ENCODE measurements around the gene SFSWAP.

SFSWAP gene

DNA sequence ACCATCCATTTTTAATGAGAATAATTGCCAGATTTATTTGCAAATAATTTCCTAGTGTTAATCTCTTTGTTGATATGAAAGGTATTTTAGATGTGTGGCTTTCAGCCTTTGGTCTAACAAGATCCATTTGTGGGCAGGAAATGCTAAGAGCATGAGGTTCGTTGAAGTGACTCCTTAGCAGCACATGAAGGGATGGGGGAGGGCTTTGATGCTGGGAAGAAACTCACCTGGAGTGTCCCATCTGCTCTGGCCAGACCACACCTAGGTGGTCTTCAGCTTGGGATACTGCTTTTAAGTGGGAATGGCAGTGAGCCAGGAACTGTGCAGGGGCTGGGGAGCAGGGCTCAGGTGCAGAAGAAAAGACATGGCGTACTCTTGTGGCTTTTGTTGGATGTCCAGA is 13.6 kb downstream of the SFSWAP start:
- no peak overlapping the region for H3K4me3 ChIP-seq (ENCODE audit: low read depth, low read length)
- peak; percentile 19 for DNase-seq (ENCODE audit: low read depth)
- TF ChIP-seq, protein P1, sequence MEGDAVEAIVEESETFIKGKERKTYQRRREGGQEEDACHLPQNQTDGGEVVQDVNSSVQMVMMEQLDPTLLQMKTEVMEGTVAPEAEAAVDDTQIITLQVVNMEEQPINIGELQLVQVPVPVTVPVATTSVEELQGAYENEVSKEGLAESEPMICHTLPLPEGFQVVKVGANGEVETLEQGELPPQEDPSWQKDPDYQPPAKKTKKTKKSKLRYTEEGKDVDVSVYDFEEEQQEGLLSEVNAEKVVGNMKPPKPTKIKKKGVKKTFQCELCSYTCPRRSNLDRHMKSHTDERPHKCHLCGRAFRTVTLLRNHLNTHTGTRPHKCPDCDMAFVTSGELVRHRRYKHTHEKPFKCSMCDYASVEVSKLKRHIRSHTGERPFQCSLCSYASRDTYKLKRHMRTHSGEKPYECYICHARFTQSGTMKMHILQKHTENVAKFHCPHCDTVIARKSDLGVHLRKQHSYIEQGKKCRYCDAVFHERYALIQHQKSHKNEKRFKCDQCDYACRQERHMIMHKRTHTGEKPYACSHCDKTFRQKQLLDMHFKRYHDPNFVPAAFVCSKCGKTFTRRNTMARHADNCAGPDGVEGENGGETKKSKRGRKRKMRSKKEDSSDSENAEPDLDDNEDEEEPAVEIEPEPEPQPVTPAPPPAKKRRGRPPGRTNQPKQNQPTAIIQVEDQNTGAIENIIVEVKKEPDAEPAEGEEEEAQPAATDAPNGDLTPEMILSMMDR (conservative IDR thresholded peaks at IDR 0.05; ENCODE audit: low read depth, low read length), result no peak

DNA sequence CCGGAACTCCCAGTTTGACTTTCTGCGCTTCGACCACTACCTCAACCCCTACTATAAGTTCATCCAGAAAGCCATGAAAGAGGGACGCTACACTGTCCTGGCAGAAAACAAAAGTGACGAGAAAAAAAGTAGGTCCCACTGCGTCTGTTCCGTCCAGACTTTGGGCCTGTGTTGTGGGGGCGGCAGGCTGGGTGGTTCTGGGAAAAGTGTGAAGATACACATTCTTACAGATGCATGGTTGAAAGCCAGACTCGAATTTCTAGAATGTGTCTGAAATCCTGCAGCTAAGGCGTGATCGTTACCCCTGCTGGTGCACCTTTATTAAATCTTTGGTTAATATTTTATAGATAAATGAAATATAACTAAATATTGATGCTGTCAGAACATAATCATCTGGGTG is 14.6 kb downstream of the SFSWAP start:
- TF ChIP-seq, protein P1 (conservative IDR thresholded peaks at IDR 0.05; ENCODE audit: low read depth, low read length), result no peak
- no peak for DNase-seq (ENCODE audit: low read depth)
- no peak overlapping the region for H3K4me3 ChIP-seq (ENCODE audit: low read depth, low read length)

DNA sequence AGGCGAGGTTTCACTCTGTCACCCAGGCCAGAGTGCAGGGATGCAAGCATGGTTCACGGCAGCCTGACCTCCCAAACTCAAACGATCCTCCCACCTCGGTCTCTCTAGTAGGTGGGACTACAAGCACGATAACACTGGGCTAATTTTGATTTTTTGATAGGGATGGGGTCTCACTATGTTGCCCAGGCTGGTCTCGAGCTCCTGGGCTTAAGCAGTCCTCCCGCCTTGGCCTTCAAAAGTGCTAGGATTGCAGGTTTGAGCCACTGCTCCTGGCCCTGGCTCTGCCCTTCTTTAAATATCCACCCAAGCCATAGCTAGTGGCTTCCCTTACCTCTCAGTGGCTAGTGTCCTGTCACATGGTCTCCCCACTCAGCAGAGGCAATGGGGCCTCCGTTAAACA is 17.8 kb downstream of the SFSWAP start:
- H3K4me3 ChIP-seq (ENCODE audit: low read depth, low read length), result no peak overlapping the region
- DNase-seq (ENCODE audit: low read depth), result no peak
- TF ChIP-seq, protein P1 (conservative IDR thresholded peaks at IDR 0.05; ENCODE audit: low read depth, low read length), result no peak

DNA sequence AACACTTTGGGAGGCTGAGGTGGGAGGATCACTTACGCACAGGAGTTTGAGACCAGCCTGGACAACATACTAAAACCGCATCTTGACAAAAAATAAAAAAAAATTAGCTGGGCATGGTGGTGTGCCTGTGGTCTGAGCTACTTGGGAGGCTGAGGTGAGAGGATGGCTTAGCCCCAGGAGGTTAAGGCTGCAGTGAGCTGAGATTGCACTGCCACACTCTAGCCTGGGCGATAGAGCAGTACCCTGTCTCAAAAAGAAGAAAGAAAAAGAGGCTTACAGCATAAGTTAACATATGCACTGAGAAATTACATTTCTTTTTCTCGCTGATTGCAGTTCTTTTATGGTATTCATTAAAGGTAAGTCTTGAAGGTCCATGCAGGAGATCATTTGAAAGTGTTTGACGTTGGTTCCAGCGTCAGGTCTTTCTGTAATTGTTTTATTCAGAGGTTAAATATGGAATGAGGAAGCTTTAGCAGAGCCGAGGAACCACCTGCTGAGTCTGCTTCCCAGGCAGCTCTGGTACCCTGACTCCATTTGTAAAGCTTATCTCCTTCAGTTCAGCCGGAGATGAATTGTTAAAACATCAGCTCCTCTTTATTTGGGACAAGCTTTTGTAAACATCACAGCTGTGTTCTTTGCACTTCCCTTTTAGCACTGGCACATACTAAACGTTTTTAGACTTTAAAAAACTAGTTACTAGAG is 18.5 kb downstream of the SFSWAP start:
- TF ChIP-seq, protein P1 (conservative IDR thresholded peaks at IDR 0.05; ENCODE audit: low read depth, low read length), result no peak
- no peak overlapping the region for H3K4me3 ChIP-seq (ENCODE audit: low read depth, low read length)
- peak; percentile 48 for DNase-seq (ENCODE audit: low read depth)

DNA sequence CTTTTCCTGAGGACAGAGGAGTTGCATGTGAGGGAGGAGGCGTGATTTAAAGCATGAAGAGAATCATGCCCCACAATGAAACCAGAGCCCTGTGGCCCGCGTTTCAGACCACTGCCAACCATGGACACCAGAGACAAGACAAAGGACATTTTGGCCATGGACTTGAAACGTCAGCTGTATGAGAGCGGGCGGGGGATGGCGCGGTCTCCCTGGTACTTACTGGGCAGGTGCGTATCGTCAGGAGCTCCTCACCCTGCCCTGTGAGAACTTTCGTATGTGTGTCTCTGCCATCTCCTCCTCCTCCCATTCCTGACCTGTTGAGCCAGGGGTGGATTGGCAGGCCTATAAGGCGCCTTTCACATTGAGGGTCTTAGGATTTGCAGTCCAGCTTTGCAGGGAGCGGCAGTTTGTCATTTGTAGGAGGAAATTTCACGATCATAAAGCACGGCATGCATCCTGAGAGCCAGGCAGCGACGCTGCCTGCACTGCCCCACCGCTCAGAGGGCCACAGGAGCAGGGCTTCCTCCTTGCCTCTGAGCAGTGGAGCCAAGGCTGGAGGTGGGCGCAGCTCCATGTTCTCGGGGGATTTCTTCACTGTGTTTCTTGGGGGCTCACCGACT is 22.2 kb downstream of the SFSWAP start:
- no peak overlapping the region for H3K4me3 ChIP-seq (ENCODE audit: low read depth, low read length)
- DNase-seq (ENCODE audit: low read depth), result no peak
- TF ChIP-seq, protein P1 (conservative IDR thresholded peaks at IDR 0.05; ENCODE audit: low read depth, low read length), result no peak

DNA sequence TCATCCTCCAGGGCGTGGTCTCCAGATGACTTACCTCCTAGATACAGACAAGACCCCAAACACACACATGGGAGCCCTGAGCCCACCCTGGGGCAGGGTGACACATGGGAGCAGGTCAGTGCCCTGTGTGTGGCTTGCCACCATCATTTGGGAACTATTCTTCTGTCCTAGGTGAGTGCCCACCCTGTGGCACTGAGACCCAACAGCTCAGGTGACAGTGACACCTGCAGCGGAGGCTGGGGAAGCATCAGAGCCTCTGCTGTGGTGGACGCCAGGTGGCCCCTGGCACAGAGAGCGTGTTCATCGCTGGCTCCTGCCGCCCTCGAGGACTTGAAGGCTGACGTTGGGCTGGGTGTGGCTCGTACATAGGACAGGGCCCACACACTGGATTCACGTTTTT is 23.0 kb downstream of the SFSWAP start:
- TF ChIP-seq, protein P1 (conservative IDR thresholded peaks at IDR 0.05; ENCODE audit: low read depth, low read length), result no peak
- no peak overlapping the region for H3K4me3 ChIP-seq (ENCODE audit: low read depth, low read length)
- no peak for DNase-seq (ENCODE audit: low read depth)
